Activated CD4-positive, alpha-beta T cell treated with anti-CD3 and anti-CD28 coated beads, Interleukin-10, Interleukin-2, amounts not matched to agents 100 ng/mL and 50 ng/mL, durations not matched to agents 16 hours and 8 hours (primary cell): Measurements from ENCODE around the gene TTC39B.

Experiments
- DNase-seq: peaks from one replicate; pipeline ENCODE4 v3.0.0-alpha.2; 2020

The TTC39B gene

DNA sequence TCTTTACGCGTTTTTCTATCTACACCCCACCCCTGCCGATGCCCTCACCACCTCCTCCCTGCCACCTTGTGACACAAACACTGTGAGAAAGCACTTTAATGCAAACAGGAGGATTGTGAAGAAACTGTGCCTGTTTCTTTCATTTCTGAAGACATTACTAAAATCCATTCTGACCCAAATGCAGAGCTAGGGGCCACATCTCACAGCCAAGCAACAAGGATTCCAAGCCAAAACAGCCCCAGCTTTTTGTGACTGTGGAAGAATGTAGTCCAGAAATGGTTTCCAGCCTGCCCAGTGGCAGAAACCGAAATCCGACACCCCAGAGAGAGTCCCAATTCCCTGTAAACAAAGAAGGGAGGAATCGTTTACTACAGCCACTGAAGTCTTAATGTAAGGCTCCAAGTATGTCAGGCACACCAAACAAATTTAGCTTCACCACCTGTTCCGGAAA lies 190.9 kb downstream of the TTC39B start:
- no peak for DNase-seq

DNA sequence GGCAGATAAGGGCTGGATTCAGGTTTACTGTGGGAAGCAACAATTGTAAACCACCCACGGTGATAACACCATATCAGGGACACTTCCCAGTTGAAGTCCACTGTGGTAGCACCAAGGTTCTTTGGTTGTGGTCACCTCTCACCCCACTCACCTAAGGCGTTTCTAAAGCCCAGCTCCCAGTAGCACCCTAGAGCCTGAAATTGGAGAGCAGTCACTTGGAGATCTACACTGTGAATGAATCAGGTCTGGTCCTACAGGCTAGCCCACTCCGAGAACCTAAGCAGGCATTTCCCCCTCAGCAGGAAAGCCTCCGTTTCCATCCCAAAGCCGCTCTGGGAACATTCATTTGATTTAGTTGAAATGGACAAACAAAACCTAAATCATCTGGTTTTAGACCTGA lies 191.3 kb downstream of the TTC39B start:
- DNase-seq = no peak

DNA sequence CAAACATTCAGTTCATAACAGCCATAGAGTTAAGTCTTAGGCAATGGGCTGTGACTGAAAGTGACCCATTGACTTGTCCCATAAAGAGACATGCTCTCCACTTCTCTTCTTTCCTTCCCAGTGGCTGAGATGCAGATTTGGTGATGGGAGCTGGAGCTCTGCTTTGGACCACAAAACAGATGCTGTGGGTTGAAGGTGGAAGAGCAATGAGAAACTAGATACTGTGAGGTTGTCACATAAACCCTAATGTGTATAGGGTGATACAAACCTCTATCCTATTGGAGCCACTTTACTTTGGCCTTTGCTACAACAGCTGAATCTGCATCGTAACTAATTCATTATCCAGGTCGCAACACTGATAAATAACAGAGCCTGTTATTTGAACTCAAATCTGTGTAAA lies 192.0 kb downstream of the TTC39B start:
- no peak for DNase-seq
